NB4 (cell line): Measurements from ENCODE around the gene KLK15.
A peak's percentile ranks its signal among the peaks of the same experiment; 100 is the strongest.

ENCODE experiments used
- DNase-seq: peaks from one replicate; pipeline ENCODE4 v3.0.0; 2010; ENCODE audit warnings: low read depth
- H3K4me3 ChIP-seq: one replicate; pipeline ENCODE4 v1.5.1; 2011; ENCODE audit warnings: mild to moderate bottlenecking, low read depth, low read length, moderate library complexity
- CTCF ChIP-seq: IDR thresholded peaks from one replicate; pipeline ENCODE4 v1.5.1; 2012; ENCODE audit warnings: low read depth, low read length
- MAX ChIP-seq: IDR thresholded peaks from 2 replicates; pipeline ENCODE4 v1.6.1; 2011; ENCODE audit warnings: low read depth, low read length
- MYC ChIP-seq: IDR thresholded peaks from 2 replicates; pipeline ENCODE4 v1.6.1; 2011; ENCODE audit warnings: low read depth, low read length
- POLR2A ChIP-seq: IDR thresholded peaks from 2 replicates; pipeline ENCODE4 v1.6.1; 2011; ENCODE audit warnings: mild to moderate bottlenecking; ENCODE audit not compliant: insufficient read length; ENCODE audit errors: extremely low read depth

Gene KLK15

DNA sequence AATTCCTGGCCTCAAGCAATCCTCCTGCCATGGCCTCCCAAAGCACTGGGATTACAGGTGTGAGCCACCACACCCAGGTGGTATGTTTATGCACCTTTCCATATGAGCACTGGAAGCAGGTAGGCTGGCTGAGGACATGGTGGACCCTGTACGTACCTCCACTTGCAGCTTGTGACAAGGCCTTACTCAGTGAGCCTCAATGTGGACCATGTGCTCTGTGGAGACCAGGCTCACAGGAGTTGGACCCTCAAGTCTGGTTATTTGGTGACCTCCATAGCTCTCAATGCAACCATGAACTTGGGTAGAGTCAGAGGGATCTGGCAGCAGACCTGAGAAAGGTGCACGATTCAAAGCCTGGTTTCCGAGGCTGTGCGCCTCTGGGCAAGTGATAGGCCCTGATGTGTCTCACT, 37.7 kb downstream of the KLK15 start:
- H3K4me3 ChIP-seq, result no peak overlapping the region
- DNase-seq, result peak; percentile 53
- TF ChIP-seq MYC (peak; percentile 46; the same call in 1 of the 2 replicates), POLR2A (peak; percentile 2), MAX (peak; percentile 79), CTCF (no peak)

DNA sequence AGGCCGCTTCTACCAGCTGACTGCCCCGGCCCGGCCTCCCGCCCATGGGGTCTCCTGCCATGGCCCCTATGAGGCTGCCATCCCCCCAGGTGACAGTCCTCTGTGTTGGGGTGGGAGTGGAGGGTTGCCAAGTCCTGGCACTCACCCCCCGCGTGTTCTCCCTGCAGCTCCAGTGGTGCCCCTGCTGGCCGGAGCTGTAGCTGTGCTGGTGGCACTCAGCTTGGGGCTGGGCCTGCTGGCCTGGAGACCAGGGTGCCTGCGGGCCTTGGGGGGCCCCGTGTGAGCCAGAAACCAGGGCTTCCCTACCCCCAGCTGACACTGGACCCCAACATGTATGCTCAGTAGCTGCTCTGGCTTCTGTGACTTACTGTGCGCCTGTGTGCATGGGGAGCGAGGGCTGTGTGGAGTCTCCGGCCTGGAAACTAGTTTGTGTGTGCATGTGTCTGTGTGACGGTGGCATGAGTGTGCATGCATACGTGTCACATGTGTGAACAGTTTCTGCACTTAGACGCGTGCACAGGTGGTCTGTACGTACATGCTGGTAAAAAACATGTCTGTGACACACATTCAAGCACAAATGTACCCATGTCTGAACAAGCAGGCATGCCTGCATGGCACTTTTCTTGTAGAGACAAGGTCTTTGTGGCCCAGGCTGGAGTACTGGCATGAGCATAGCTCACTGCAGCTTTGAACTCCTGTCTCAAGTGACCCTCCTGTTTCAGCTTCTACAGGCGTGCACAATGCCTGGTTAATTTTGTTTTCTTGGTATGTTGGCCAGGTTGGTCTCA, 38.3 kb downstream of the KLK15 start:
- no peak overlapping the region for H3K4me3 ChIP-seq
- peak; percentile 80 for DNase-seq
- TF ChIP-seq CTCF (peak; percentile 28), MYC (peak; percentile 42), MAX (no peak), POLR2A (peak; percentile 58)

GRCh38 chr19:50794074-50794875, 39.1 kb downstream of the KLK15 start:
- H3K4me3 ChIP-seq, result no peak overlapping the region
- TF ChIP-seq CTCF (peak; percentile 1), POLR2A (no peak)
- peak; percentile 72 for DNase-seq

DNA sequence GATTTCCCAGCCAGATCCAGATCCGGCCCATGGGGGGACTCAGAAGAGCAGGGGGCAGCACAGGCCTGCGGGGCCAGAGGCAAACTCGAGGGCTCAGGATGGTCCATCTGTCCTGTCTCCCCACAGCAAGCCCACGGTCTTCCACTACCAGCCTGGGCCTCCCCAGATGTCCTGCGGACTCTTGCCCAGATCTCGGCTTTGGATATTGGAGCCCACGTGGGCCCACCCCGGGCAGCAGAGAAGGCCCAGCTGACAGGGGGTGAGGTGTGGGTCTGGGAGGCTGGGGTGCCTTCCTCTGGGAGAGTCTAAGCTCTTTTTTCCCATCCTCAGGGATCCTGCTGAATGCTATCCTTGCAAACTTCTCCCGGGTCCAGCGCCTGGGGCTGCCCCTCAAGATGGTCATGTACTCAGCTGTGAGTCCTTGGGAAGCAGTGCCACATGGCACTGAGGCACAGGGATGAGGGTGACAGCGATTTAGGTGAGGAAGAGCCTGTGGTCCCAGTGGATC, 39.8 kb downstream of the KLK15 start:
- no peak for TF ChIP-seq MYC
- TF ChIP-seq POLR2A, result peak; percentile 15
- no peak overlapping the region for H3K4me3 ChIP-seq
- DNase-seq, result no peak

DNA sequence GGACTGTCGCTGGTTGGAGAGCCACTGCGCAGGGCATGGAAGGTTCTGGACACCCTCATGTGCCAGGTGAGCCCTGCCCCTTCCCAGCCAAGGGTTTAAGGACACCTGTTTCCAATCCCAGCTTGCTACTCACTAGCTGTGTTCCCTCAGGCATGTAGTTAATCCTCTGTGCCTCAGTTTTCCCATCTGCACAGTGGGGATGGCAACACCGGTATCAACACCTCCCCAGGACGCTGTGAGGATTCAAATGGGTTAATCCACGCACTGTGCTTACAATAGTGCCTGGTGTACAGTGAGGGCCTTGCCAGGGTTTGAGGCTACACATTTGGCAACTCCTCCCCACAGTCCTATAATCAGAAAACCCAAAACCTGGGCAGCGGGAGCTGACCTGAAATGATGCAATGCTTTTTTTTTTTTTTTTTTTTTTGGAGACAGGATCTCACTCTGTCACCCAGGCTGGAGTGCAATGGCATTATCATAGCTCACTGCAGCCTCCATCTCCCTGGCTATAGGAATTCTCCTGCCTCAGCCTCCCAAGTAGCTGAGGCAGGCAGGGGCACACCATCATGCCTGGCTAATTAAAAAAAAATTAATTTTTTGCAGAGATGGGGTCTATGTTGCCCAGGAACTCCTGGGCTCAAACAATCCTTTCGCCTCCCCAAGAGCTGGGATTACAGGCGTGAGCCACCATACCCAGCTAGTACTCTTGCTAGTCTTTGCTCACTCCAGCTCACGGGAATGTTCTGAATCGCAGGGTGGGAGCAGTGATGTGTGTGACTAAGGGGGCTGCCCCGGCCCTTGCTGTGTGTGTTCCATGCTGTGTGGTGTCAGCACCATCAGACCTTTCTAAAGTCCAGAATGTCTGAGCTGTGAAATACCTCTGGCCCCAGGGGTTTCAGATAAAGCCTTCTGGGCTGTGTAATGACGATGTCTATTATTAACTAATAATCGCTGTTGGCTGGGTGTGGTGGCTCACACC, 40.8 kb downstream of the KLK15 start:
- no peak overlapping the region for H3K4me3 ChIP-seq
- TF ChIP-seq MYC, result no peak
- no peak for TF ChIP-seq MAX
- DNase-seq, result no peak

DNA sequence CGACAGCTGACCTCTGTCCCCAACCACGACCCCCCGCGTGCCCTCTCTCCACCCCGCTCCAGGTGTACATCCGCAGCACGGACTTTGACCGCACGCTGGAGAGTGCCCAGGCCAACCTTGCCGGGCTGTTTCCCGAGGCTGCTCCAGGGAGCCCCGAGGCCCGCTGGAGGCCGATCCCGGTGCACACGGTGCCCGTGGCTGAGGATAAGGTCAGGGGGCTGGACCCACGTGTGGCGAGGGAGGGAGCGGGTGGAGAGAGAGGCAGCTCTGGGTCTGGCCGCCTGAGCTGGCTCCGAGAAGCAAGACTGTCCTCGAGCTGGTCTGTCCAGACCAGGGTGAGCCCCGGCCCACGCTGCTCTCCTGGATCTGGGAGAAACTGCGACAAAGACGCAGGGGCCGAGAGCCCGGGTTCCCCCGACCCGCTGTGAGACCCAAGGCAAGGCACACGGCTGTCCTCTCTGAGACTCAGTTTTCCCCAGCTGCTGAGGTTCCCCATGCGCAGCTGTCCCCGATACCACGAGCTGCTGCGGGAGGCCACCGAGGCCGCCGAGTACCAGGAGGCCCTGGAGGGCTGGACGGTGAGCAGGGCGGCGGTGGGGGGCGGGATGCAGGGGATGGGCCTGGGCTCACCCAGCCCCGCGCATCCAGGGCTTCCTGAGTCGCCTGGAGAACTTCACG, 41.6 kb downstream of the KLK15 start:
- no peak overlapping the region for H3K4me3 ChIP-seq
- TF ChIP-seq MYC (no peak), CTCF (no peak), MAX (no peak), POLR2A (no peak)
- no peak for DNase-seq
